Esophagus muscularis mucosa (tissue), 3 donors: ENCODE results near the gene OR2V2.

Source experiments
- POLR2AphosphoS5 ChIP-seq, 2 donors: sonication (generic); formaldehyde crosslinking; IDR thresholded peaks; one replicate each; pipeline ENCODE4 v1.6.1; 2017; ENCODE audit warnings: antibody characterized with exemption in 2 of 2
- TF ChIP-seq, protein P1 (sequence below), 3 experiments: fragments of 200-600 bp in 2 of 3; fragments of 450-650 bp in 1 of 3; sonication (generic) in 2 of 3; IDR thresholded peaks; one replicate each; pipeline ENCODE4 v1.5.1; 2017 to 2019; ENCODE audit warnings: antibody characterized with exemption in 3 of 3, mild to moderate bottlenecking in 2 of 3, moderate library complexity in 1 of 3

DNA sequence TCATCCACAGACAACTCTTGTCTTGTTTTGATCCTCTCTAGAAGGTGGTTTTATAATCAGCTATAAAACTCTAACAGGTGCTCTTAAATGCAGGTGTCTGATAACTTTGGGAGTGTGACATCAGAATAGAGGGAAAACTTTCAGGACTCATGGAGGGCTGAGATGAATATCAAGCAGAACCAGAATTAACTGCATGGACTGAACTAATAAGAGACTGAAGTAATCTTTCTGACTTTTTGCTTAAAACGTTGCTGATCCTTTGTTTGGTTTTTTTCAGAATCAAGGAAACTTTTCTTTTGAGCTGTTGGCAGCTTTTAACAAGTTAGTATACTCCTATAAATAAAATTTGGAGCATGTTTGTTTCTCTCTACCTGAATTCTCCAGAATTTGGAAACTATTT lies 2.3 kb upstream of the OR2V2 start:
- TF ChIP-seq POLR2AphosphoS5 (IDR thresholded peaks at IDR 0.05) = no peak
- TF ChIP-seq, protein P1, sequence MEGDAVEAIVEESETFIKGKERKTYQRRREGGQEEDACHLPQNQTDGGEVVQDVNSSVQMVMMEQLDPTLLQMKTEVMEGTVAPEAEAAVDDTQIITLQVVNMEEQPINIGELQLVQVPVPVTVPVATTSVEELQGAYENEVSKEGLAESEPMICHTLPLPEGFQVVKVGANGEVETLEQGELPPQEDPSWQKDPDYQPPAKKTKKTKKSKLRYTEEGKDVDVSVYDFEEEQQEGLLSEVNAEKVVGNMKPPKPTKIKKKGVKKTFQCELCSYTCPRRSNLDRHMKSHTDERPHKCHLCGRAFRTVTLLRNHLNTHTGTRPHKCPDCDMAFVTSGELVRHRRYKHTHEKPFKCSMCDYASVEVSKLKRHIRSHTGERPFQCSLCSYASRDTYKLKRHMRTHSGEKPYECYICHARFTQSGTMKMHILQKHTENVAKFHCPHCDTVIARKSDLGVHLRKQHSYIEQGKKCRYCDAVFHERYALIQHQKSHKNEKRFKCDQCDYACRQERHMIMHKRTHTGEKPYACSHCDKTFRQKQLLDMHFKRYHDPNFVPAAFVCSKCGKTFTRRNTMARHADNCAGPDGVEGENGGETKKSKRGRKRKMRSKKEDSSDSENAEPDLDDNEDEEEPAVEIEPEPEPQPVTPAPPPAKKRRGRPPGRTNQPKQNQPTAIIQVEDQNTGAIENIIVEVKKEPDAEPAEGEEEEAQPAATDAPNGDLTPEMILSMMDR (IDR thresholded peaks at IDR 0.05) = no peak
